NCI-H1436 (cell line): ENCODE measurements around the gene TMEM183A.
"Not testable (repeated sequence)": the region's sequence is repeated elsewhere in the genome, so short reads cannot be mapped to it uniquely, and the experiment has no call there.

Source experiments
- DNase-seq: peaks from one replicate; lab custom pipeline; 2025; lab: John Stamatoyannopoulos, UW

The TMEM183A gene

DNA sequence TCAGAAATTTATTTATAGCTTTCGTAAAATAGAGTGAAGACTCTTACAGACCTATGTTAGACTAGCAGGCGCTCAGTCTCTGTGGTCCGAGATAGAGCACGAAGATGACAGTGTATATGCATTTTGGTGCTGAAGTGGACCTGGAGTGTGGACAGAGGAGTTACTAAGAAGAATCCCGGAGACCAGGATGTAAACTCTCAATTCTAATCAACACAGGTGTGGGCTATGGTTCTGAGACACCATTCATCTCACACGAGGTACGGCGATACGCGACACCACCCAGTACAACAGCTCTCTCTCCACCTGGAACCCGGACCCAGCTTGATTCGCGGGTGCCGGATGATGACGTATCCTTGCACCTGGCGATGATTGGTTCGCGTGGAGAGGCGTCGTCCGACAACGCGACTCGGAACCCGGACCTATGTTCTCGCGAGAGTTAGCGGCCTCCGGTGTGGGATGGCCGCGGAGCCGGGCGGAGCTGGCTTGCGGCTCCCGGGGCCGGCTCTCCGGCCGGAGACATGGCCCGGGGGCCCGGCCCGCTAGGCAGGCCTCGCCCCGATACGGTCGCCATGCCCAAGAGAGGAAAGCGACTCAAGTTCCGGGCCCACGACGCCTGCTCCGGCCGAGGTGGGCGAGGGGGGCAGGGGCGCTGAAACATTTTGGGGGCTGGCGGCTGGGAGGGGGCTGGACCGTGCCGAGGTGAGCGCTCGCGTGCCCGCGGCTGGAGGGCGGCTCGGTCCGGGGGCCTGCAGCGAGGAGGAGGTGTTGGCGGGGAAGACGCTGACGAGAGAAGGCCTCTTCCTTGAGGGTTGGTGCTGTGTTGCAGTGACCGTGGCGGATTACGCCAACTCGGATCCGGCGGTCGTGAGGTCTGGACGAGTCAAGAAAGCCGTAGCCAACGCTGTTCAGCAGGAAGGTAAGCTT, at the start of gene TMEM183A:
TMEM183A (plus strand) TSS at position 427 of the 924 bp plus-strand sequence; CDS start at position 519, 92 bp downstream.
- peak; percentile 99 for DNase-seq

DNA sequence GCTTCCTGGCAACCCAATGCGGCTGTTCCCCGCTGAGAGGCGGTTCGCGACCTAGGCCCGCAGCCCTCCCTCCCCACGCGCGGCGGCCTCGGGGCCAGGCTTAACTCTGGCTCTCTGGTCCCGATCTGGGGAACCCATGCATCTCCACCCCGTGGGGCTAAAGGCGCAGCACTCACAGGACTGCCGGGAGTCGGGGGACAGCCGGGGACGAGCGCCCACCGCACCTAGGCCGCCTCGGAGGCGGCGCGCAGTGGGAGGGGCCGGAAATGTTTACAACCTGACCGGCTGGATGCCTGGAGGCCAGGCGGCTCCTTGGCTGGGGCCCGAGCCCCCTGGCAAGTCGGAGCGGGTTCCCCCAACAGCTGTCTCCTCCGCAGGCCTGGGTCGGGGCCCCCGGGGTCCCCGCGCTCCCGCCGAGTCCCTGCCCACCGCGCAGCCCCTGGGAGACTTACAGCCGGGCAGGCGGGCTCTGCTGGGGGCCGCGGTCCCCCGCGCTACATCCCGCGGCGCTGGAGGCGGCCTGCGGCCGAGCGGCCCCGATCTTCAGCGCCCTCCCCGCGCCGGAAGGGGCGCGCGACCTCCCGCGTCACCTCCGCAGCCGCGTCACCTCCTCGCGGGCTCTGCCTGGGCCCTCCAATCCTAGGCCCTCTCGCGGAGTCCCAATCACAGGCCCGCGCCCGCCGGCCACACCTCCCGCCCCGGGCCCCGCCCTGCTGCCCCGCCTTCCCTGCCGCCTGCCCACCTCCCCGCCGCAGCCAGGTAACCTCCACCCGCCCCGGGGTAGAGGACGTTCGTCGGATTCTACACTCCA, 49.2 kb upstream of the TMEM183A start, which contains the start of gene ADIPOR1:
ADIPOR1 (minus strand) TSS at position 580 of the 811 bp plus-strand sequence. CDS start 7,242 bp downstream, outside the sequence.
- peak; percentile 93 for DNase-seq

- DNase-seq = no peak
Measured at GRCh38 chr1:202958544-202959275, 48.5 kb upstream of the TMEM183A start.

- peak; percentile 6 for DNase-seq
Measured at GRCh38 chr1:202959276-202959620, 47.9 kb upstream of the TMEM183A start.

GRCh38 chr1:202961220-202961880, 45.8 kb upstream of the TMEM183A start:
- no peak for DNase-seq

GRCh38 chr1:202964791-202965410, 42.3 kb upstream of the TMEM183A start:
- peak; percentile 94 for DNase-seq

DNA sequence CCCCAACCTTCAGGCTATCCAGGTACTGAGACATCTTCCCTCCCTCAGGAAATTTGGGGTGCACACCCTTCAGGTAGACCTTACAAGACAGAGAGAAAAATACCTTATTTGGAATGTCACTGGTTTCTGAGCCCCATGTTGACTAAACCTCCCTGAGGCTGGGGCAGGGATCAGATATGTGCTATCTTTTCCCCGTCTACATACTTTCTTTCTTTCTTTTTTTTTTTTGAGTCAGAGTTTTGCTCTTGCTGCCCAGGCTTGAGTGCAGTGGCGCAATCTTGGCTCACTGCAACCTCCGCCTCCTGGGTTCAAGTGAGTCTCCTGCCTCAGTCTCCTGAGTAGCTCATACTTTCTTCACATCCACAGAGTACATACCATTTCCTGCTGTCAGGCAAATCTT, 41.8 kb upstream of the TMEM183A start:
- DNase-seq = no peak

- DNase-seq = no peak
Measured at GRCh38 chr1:202966006-202966898, 40.9 kb upstream of the TMEM183A start.

- peak; percentile 43 for DNase-seq
Measured at GRCh38 chr1:202967684-202968281, 39.4 kb upstream of the TMEM183A start.

GRCh38 chr1:202968351-202968750, 38.8 kb upstream of the TMEM183A start:
- no peak for DNase-seq

- DNase-seq = peak; percentile 71
Measured at GRCh38 chr1:202968895-202969295, 38.3 kb upstream of the TMEM183A start.

DNA sequence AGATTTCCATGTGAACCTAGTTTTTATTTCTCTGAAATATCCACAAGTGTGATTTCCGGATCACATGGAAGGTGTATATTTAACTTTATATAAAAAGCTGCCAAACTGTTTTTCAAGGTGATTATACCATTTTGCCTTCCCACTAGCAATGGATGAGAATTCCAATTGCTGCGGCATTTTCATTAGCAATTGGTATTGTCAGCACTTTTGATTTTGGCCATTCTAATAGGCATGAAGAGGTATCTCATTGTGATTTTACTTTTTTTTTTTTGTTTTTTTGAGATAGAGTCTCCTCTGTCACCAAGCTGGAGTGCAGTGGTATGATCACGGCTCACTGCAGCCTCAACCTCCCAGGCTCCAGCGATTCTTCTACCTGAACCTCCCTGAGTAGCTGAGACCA, 35.1 kb upstream of the TMEM183A start:
- DNase-seq = no peak

DNA sequence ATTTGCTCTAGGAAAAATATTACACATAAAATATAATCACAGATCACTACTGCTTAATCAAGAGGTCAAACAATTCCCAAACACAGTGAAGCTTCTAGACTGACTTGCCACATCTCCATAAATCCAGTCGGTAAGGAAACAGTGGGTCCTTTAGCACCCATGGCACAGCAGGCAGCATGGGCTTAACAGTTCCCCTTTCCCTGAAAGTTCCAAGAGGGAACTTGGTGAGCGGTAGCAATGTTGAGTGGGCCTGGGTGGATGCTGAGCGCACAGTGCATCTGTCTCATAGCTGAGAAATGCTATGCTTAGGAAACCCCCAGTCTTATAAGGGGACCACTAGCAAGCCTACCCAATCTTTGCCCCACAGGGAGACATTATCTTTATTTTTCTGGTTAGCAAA, 32.3 kb upstream of the TMEM183A start:
- DNase-seq = no peak

DNA sequence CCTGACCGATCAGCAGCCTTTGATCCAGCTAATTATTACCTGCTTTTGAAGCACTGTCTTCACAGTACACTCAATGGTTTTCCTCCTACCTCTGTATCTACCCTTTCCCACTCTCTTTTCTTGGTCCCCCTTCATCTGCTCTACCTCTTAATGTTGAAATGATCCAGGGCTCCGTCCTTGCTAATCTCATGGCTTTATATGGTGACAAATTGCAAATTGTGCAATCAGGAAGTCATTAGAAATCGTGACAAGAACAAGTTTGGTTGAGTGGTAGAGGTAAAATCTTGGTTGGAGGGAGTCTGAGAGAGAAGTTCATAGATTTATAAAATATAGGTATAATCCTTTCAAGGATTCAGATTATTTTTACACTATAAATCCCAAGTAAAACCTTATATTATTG, 30.5 kb upstream of the TMEM183A start:
- no peak for DNase-seq

DNA sequence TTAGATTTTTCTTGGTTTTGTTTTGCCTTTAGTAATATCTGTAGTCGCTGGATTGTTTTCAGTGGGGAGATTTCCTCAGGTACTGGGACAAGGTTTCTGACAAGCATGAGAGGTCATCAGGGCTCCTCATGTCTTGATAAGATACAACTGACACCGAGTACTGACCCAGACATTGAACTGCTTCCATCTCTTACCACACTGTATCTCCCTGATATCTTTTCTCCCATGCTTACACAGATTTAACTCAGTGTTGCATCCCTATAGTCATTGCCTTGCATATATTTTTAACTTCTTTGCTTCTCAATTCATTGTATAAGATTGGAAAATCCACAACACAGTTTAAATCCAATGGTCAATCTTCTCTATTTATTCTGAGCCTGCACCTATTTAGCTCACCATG, 27.7 kb upstream of the TMEM183A start:
- no peak for DNase-seq

DNA sequence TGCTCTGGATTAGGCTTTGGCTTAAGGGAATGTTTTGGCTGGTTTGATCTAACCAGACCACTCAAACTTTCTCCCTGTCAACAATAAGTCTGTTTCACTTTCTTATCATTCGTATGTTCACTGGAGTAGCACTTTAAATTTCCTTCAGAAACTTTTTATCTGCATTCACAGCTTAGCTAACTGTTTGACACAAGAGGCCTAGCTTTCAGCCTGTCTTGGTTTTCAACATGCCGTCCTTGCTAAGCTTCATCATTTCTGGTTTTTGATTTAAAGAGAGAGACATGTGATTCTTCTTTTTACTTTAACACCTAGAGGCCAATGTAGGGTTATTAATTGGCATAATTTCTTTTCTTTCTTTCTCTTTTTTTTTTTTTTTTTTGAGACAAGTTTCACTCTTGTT, 25.2 kb upstream of the TMEM183A start:
- no peak for DNase-seq

DNA sequence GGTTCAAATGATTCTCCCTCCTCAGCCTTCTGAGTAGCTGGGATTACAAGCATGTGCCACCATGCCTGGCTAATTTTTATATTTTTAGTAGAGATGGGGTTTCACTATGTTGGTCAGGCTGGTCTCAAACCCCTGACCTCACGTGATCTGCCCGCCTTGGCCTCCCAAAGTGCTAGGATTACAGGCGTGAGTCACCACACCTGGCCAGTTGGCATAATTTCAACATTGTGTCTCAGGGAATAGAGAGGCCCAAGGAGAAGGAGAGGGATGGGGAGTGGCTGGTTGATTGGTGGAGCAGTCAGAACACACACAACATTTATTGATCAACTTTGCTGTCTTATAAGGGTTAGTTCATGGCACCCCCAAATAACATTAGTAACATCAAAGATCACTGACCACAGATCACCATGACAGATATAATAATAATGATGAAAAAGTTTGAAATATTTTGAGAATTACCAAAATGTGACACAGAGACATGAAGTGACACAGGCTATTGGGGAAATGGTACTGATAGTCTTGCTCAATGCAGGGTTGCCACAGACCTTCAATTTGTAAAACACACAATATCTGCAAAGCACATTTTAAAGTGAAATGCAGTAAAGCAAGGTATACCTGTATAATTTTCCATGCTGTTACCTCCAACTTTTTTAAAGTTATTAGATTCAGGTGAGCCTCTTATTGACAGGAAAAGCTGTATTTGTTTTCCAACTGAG, 24.3 kb upstream of the TMEM183A start:
- DNase-seq = no peak

- not testable (repeated sequence) for DNase-seq
Measured at GRCh38 chr1:202986120-202986519, 21.1 kb upstream of the TMEM183A start.

GRCh38 chr1:202987255-202987654, 19.9 kb upstream of the TMEM183A start:
- no peak for DNase-seq
